ENCODE results near the gene LYSMD3. TPM values are rescaled to one million over a fixed set of nuclear protein-coding genes. Genes with fewer than 3 reads are reported as not detected.

The LYSMD3 gene
- polyA plus RNA-seq, 1 experiment, result 25.8 TPM

- no peak overlapping the region for H3K27ac ChIP-seq (ENCODE audit: low read depth, low read length)
- no peak for DNase-seq (ENCODE audit: low read depth, low spot score)
- no peaks in the 10 kb centered on the region for H3K9me3 ChIP-seq (ENCODE audit: control insufficient read depth, insufficient read depth, low read length)
- H3K4me3 ChIP-seq (ENCODE audit: low read depth, low read length), result no peak overlapping the region
- TF ChIP-seq CTCF (IDR thresholded peaks at IDR 0.05; ENCODE audit: low read depth, low read length), result no peak
- ChIA-PET POLR2A (no interaction called here), CTCF (no interaction called here)
- H3K27me3 ChIP-seq (ENCODE audit: control insufficient read depth, insufficient read depth, low read length), result no peaks in the 10 kb centered on the region
These were observed 48.7 kb downstream of the LYSMD3 start for GRCh38 chr5:90480699-90481098.

GRCh38 chr5:90479611-90480385 is 49.6 kb downstream of the LYSMD3 start:
- ChIA-PET POLR2A (interaction anchor here (0.7 kb wide), 1 partner anchor 18 kb away, joined by 3 read pairs; no protein-coding TSS in a partner anchor), CTCF (no interaction called here)
- Histone ChIP-seq H3K27me3 (ENCODE audit: control insufficient read depth, insufficient read depth, low read length) (no peaks in the 10 kb centered on the region), H3K4me3 (ENCODE audit: low read depth, low read length) (no peak overlapping the region), H3K9me3 (ENCODE audit: control insufficient read depth, insufficient read depth, low read length) (no peaks in the 10 kb centered on the region), H3K27ac (ENCODE audit: low read depth, low read length) (no peak overlapping the region)
- TF ChIP-seq CTCF (IDR thresholded peaks at IDR 0.05; ENCODE audit: low read depth, low read length), result no peak
- no peak for DNase-seq (ENCODE audit: low read depth, low spot score)

GRCh38 chr5:90477621-90478215 is 51.7 kb downstream of the LYSMD3 start:
- ChIA-PET POLR2A (no interaction called here), CTCF (interaction anchor here (0.8 to 1.1 kb wide), 2 partner anchors 38 to 53 kb away, joined by 3 read pairs; no protein-coding TSS in a partner anchor)
- H3K27ac ChIP-seq (ENCODE audit: low read depth, low read length), result no peak overlapping the region
- TF ChIP-seq CTCF (IDR thresholded peaks at IDR 0.05; ENCODE audit: low read depth, low read length), result no peak
- DNase-seq (ENCODE audit: low read depth, low spot score), result no peak
- no peaks in the 10 kb centered on the region; the same call in 1 of the 2 replicates for H3K9me3 ChIP-seq (ENCODE audit: control insufficient read depth, insufficient read depth, low read length)
- no peaks in the 10 kb centered on the region for H3K27me3 ChIP-seq (ENCODE audit: control insufficient read depth, insufficient read depth, low read length)
- H3K4me3 ChIP-seq (ENCODE audit: low read depth, low read length), result no peak overlapping the region

GRCh38 chr5:90477073-90477472 is 52.3 kb downstream of the LYSMD3 start:
- no peak overlapping the region for H3K4me3 ChIP-seq (ENCODE audit: low read depth, low read length)
- POLR2A ChIA-PET, result no interaction called here
- no peak for TF ChIP-seq CTCF (IDR thresholded peaks at IDR 0.05; ENCODE audit: low read depth, low read length)
- DNase-seq (ENCODE audit: low read depth, low spot score), result no peak
- H3K27me3 ChIP-seq (ENCODE audit: control insufficient read depth, insufficient read depth, low read length), result no peaks in the 10 kb centered on the region
- H3K9me3 ChIP-seq (ENCODE audit: control insufficient read depth, insufficient read depth, low read length), result no peaks in the 10 kb centered on the region; the same call in 1 of the 2 replicates
- H3K27ac ChIP-seq (ENCODE audit: low read depth, low read length), result no peak overlapping the region
- CTCF ChIA-PET, result interaction anchor here (0.8 to 1.1 kb wide), 2 partner anchors 17 to 37 kb away, joined by 3 read pairs; no protein-coding TSS in a partner anchor

- no peak for TF ChIP-seq CTCF (IDR thresholded peaks at IDR 0.05; ENCODE audit: low read depth, low read length)
- CTCF ChIA-PET, result interaction anchor here (1.1 kb wide), 1 partner anchor 16 kb away, joined by 3 read pairs; no protein-coding TSS in a partner anchor
- POLR2A ChIA-PET, result no interaction called here
These were observed 53.0 kb downstream of the LYSMD3 start for GRCh38 chr5:90476391-90476790.

More at GRCh38 chr5:90476391-90476790, 53.0 kb downstream of the LYSMD3 start:
- Histone ChIP-seq H3K9me3 (ENCODE audit: control insufficient read depth, insufficient read depth, low read length) (no peaks in the 10 kb centered on the region; the same call in 1 of the 2 replicates), H3K27me3 (ENCODE audit: control insufficient read depth, insufficient read depth, low read length) (no peaks in the 10 kb centered on the region), H3K27ac (ENCODE audit: low read depth, low read length) (no peak overlapping the region), H3K4me3 (ENCODE audit: low read depth, low read length) (no peak overlapping the region)
- no peak for DNase-seq (ENCODE audit: low read depth, low spot score)

Measured in AG04450 (cell line).